K562 (cell line): Measurements from ENCODE around the gene RASSF10. TPM values are rescaled to one million over a fixed set of nuclear protein-coding genes. Genes with fewer than 3 reads are reported as not detected.

Source experiments
- ATF7 ChIP-seq: fragments of 450-650 bp; IDR thresholded peaks from 2 replicates; pipeline ENCODE4 v1.7.1; 2014; ENCODE audit warnings: mild to moderate bottlenecking, moderate library complexity
- CBFA2T2 ChIP-seq: fragments of 450-650 bp; conservative IDR thresholded peaks from 2 replicates; pipeline ENCODE4 v1.6.1; 2017; ENCODE audit warnings: mild to moderate bottlenecking
- CBFA2T3 ChIP-seq: fragments of 450-650 bp; IDR thresholded peaks from 2 replicates; pipeline ENCODE4 v1.6.1; 2017
- DACH1 ChIP-seq: fragments of 450-650 bp; IDR thresholded peaks from 2 replicates; pipeline ENCODE4 v1.6.1; 2018; ENCODE audit not compliant: partially characterized antibody
- EHMT2 ChIP-seq: fragments of 450-650 bp; IDR thresholded peaks from 2 replicates; pipeline ENCODE4 v1.6.1; 2018; ENCODE audit warnings: antibody characterized with exemption
- EP300 ChIP-seq: IDR thresholded peaks from 2 replicates; pipeline ENCODE4 v1.6.1; 2012; ENCODE audit warnings: low read length, improper control_type of control experiment
- GATA2 ChIP-seq: sonication (generic); formaldehyde crosslinking; IDR thresholded peaks from 2 replicates; pipeline ENCODE4 v1.4.0; 2020; ENCODE audit warnings: mild to moderate bottlenecking, missing genetic modification reagents
- HMBOX1 ChIP-seq: sonication (generic); IDR thresholded peaks from 2 replicates; pipeline ENCODE4 v1.6.1; 2016
- NBN ChIP-seq: fragments of 450-650 bp; IDR thresholded peaks from 2 replicates; pipeline ENCODE4 v1.6.1; 2016; ENCODE audit warnings: low read depth, mild to moderate bottlenecking
- PML ChIP-seq: IDR thresholded peaks from 2 replicates; pipeline ENCODE4 v1.6.1; 2012; ENCODE audit warnings: low read length, inconsistent platforms
- RHOXF2B ChIP-seq: fragments of 250-450 bp; sonication (Bioruptor Pico); conservative IDR thresholded peaks from 2 replicates; pipeline ENCODE4 v1.5.1; 2021
- RREB1 ChIP-seq: fragments of 250-450 bp; sonication (Bioruptor Pico); IDR thresholded peaks from 2 replicates; pipeline ENCODE4 v1.4.0; 2020
- SMARCA4 ChIP-seq: fragments of 450-650 bp; IDR thresholded peaks from 2 replicates; pipeline ENCODE4 v1.6.1; 2016
- SMARCE1 ChIP-seq: fragments of 450-650 bp; IDR thresholded peaks from 2 replicates; pipeline ENCODE4 v1.7.1; 2016; ENCODE audit warnings: mild to moderate bottlenecking
- SNAPC5 ChIP-seq: fragments of 250-450 bp; sonication (Bioruptor Pico); IDR thresholded peaks from 2 replicates; pipeline ENCODE4 v1.8.0; 2021; ENCODE audit warnings: moderate library complexity, mild to moderate bottlenecking, inconsistent platforms
- SRSF1 ChIP-seq: fragments of 200-400 bp; formaldehyde crosslinking; IDR thresholded peaks from 2 replicates; pipeline ENCODE4 v1.6.1; 2017; ENCODE audit warnings: mild to moderate bottlenecking, low read depth, low read length, moderate library complexity
- STAT5A ChIP-seq: IDR thresholded peaks from 2 replicates; pipeline ENCODE4 v1.6.1; 2012; ENCODE audit warnings: low read length, inconsistent platforms, borderline replicate concordance
- TAF9B ChIP-seq: fragments of 450-650 bp; IDR thresholded peaks from 2 replicates; pipeline ENCODE4 v1.6.1; 2018; ENCODE audit warnings: mild to moderate bottlenecking; ENCODE audit not compliant: partially characterized antibody
- TCF3 ChIP-seq: sonication (generic); formaldehyde crosslinking; IDR thresholded peaks from 2 replicates; pipeline ENCODE4 v1.4.0; 2020; ENCODE audit warnings: mild to moderate bottlenecking, missing genetic modification reagents
- TRIM24 ChIP-seq, 2 experiments: fragments of 450-650 bp; IDR thresholded peaks; 2 replicates each; pipeline ENCODE4 v1.6.1; 2016
- XRCC3 ChIP-seq: fragments of 450-650 bp; IDR thresholded peaks from 2 replicates; pipeline ENCODE4 v1.6.1; 2017; ENCODE audit warnings: mild to moderate bottlenecking, moderate library complexity
- XRCC4 ChIP-seq: IDR thresholded peaks from one replicate; pipeline ENCODE4 v1.6.1; 2011; ENCODE audit not compliant: insufficient read depth, insufficient read length; ENCODE audit errors: extremely low read depth
- ZNF174 ChIP-seq: fragments of 250-450 bp; sonication (Bioruptor Pico); IDR thresholded peaks from 2 replicates; pipeline ENCODE4 v1.4.0; 2020; ENCODE audit warnings: mild to moderate bottlenecking
- ZNF197 ChIP-seq: fragments of 200-800 bp; sonication (Bioruptor generic); IDR thresholded peaks from 2 replicates; pipeline ENCODE4 v1.6.1; 2016; ENCODE audit warnings: low read depth, missing genetic modification characterization, missing compliant biosample characterization
- ZNF3 ChIP-seq: fragments of 250-450 bp; sonication (Bioruptor Pico); IDR thresholded peaks from 2 replicates; pipeline ENCODE4 v1.5.0; 2021; ENCODE audit warnings: mild to moderate bottlenecking, moderate library complexity
- ZNF717 ChIP-seq: fragments of 250-450 bp; sonication (Bioruptor Pico); IDR thresholded peaks from 2 replicates; pipeline ENCODE4 v1.5.0; 2021
- polyA plus RNA-seq, 8 experiments: library from polyadenylated mRNA; depleted of rRNA in 4 of 8; stranded (reverse) in 5 of 8; unstranded in 3 of 8; fragments of >200 nt; fragmentation: Nextera tagmentation in 2 of 8; fragmentation: Illumina TruSeq in 1 of 8; extraction: Ambion mirVana in 2 of 8; extraction: Trizol in 1 of 8; gene quantifications; 2 replicates each; pipeline versions ENCODE4 v1.2.1 to v1.2.3, GENCODE V29; 2011 to 2014; ENCODE audit warnings: inconsistent platforms in 1 of 8, missing spikeins in 1 of 8
- total RNA-seq, 7 experiments: library from RNA; depleted of rRNA in 6 of 7; stranded (reverse); fragments of >200 nt in 6 of 7; fragmentation: Illumina TruSeq in 2 of 7; extraction: Trizol in 2 of 7; gene quantifications; 2 replicates each; pipeline versions ENCODE4 v1.2.1 to v1.2.3, GENCODE V29; 2011 to 2021; ENCODE audit warnings: low replicate concordance in 1 of 7
- TF ChIP-seq, protein P1 (sequence below): sonication (generic); formaldehyde crosslinking; IDR thresholded peaks from 2 replicates; pipeline ENCODE4 v1.8.0; 2022; ENCODE audit warnings: missing genetic modification reagents, mild to moderate bottlenecking, moderate library complexity, borderline replicate concordance

The RASSF10 gene
- total and polyA plus RNA-seq, 9 of the 15 experiments (the other 6 are each of a cell fraction or from before 2014, with no cell fraction given) = not detected

GRCh38 chr11:12994476-12994875 lies 14.6 kb upstream of the RASSF10 start (continued):
- TF ChIP-seq RREB1 (CRISPR knock-in tag) = no peak
- peak; percentile 61; the same call in 1 of the 2 replicates for TF ChIP-seq SMARCE1
- TF ChIP-seq EP300 = peak; percentile 29; the same call in 1 of the 2 replicates
- TF ChIP-seq TCF3 (CRISPR knock-in tag) = peak; percentile 76
- TF ChIP-seq ATF7 = no peak
- TF ChIP-seq ZNF197 (CRISPR knock-in tag) = no peak
- no peak for TF ChIP-seq GATA2 (CRISPR knock-in tag)
- TF ChIP-seq NBN = 0 out of 2 replicates have a peak, but pooled peaks have one; percentile 25
- TF ChIP-seq EHMT2 = no peak
- no peak for TF ChIP-seq DACH1
- TF ChIP-seq SNAPC5 (CRISPR knock-in tag) = no peak
- TF ChIP-seq TAF9B = no peak
- TF ChIP-seq CBFA2T2 = peak; percentile 38; the same call in 1 of the 2 replicates
- no peak for TF ChIP-seq ZNF174
- no peak for TF ChIP-seq PML
- no peak for TF ChIP-seq SRSF1
- peak; percentile 60; the same call in 1 of the 2 replicates for TF ChIP-seq HMBOX1
- TF ChIP-seq RHOXF2B (CRISPR knock-in tag) = no peak
- peak; percentile 45; the same call in 1 of the 2 replicates for TF ChIP-seq STAT5A
- peak; percentile 66 for TF ChIP-seq SMARCA4
- TF ChIP-seq XRCC3 = no peak
- TF ChIP-seq ZNF717 (CRISPR knock-in tag) = no peak
- TF ChIP-seq, protein P1, sequence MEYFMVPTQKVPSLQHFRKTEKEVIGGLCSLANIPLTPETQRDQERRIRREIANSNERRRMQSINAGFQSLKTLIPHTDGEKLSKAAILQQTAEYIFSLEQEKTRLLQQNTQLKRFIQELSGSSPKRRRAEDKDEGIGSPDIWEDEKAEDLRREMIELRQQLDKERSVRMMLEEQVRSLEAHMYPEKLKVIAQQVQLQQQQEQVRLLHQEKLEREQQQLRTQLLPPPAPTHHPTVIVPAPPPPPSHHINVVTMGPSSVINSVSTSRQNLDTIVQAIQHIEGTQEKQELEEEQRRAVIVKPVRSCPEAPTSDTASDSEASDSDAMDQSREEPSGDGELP (CRISPR knock-in tag) = no peak
- TF ChIP-seq XRCC4 = no peak
- TF ChIP-seq TRIM24 (IDR thresholded peaks at IDR 0.05) = no peak
- peak; percentile 74 for TF ChIP-seq CBFA2T3
- TF ChIP-seq ZNF3 = no peak
